H9 (cell line): ENCODE results near the gene FCN1. TPM values are rescaled to one million over a fixed set of nuclear protein-coding genes. Genes with fewer than 3 reads are reported as not detected.

Source experiments
- DNase-seq: peaks from one replicate; pipeline ENCODE4 v3.0.0-alpha.2; 2017
- H2AFZ ChIP-seq: one replicate; pipeline ENCODE4 v1.6.1; 2013; ENCODE audit warnings: mild to moderate bottlenecking, low read length, control low read depth, moderate library complexity
- H2AK5ac ChIP-seq: 2 replicates; pipeline ENCODE4 v1.6.1; 2013; ENCODE audit warnings: low read length, control low read depth, mixed read lengths; ENCODE audit not compliant: insufficient read length
- H2BK120ac ChIP-seq: one replicate; pipeline ENCODE4 v1.6.1; 2013; ENCODE audit warnings: low read depth, mild to moderate bottlenecking, low read length, control low read depth, inconsistent platforms; ENCODE audit not compliant: poor library complexity, severe bottlenecking
- H2BK12ac ChIP-seq: 2 replicates; pipeline ENCODE4 v1.6.1; 2013; ENCODE audit warnings: low read length, control low read depth, mixed read lengths, low read depth; ENCODE audit not compliant: insufficient read length
- H2BK15ac ChIP-seq: 2 replicates; pipeline ENCODE4 v1.6.1; 2013; ENCODE audit warnings: low read depth, low read length, control low read depth
- H2BK20ac ChIP-seq: one replicate; pipeline ENCODE4 v1.6.1; 2013; ENCODE audit warnings: low read depth, mild to moderate bottlenecking, low read length, control low read depth, inconsistent platforms; ENCODE audit not compliant: poor library complexity, severe bottlenecking
- H2BK5ac ChIP-seq: 2 replicates; pipeline ENCODE4 v1.6.1; 2013; ENCODE audit warnings: low read length, control low read depth, mixed read lengths; ENCODE audit not compliant: insufficient read length
- H3K14ac ChIP-seq: 2 replicates; pipeline ENCODE4 v1.6.1; 2013; ENCODE audit warnings: low read length, control low read depth; ENCODE audit not compliant: insufficient read depth
- H3K18ac ChIP-seq: 2 replicates; pipeline ENCODE4 v1.6.1; 2013; ENCODE audit warnings: low read depth, mild to moderate bottlenecking, mixed read lengths, low read length, control low read depth; ENCODE audit not compliant: insufficient read length
- H3K23ac ChIP-seq: 2 replicates; pipeline ENCODE4 v1.6.1; 2013; ENCODE audit warnings: low read length, control low read depth, mixed read lengths, low read depth; ENCODE audit not compliant: insufficient read length
- H3K23me2 ChIP-seq: 2 replicates; pipeline ENCODE4 v1.6.1; 2013; ENCODE audit warnings: low read depth, mild to moderate bottlenecking, mixed read lengths, low read length, control low read depth; ENCODE audit not compliant: insufficient read length, poor library complexity, severe bottlenecking
- H3K27ac ChIP-seq: 2 replicates; pipeline ENCODE4 v1.5.1; 2013; ENCODE audit warnings: low read length, control low read depth, mixed read lengths, low read depth; ENCODE audit not compliant: insufficient read length
- H3K27me3 ChIP-seq: 2 replicates; pipeline ENCODE4 v1.6.1; 2013; ENCODE audit warnings: low read length, control low read depth, inconsistent platforms; ENCODE audit not compliant: insufficient read depth
- H3K4ac ChIP-seq: 2 replicates; pipeline ENCODE4 v1.6.1; 2013; ENCODE audit warnings: low read depth, mild to moderate bottlenecking, control low read depth, inconsistent platforms, low read length, moderate library complexity
- H3K4me1 ChIP-seq: 2 replicates; pipeline ENCODE4 v1.6.1; 2013; ENCODE audit warnings: low read length, control low read depth, inconsistent platforms; ENCODE audit not compliant: insufficient read depth
- H3K4me2 ChIP-seq: 2 replicates; pipeline ENCODE4 v1.6.1; 2013; ENCODE audit warnings: low read length, control low read depth, mixed read lengths; ENCODE audit not compliant: insufficient read length, insufficient read depth
- H3K56ac ChIP-seq: 2 replicates; pipeline ENCODE4 v1.6.1; 2013; ENCODE audit warnings: low read depth, mild to moderate bottlenecking, mixed read lengths, low read length, control low read depth; ENCODE audit not compliant: insufficient read length
- H3K79me1 ChIP-seq: 2 replicates; pipeline ENCODE4 v1.6.1; 2013; ENCODE audit warnings: low read depth, mild to moderate bottlenecking, moderate library complexity, low read length, control low read depth, inconsistent platforms; ENCODE audit not compliant: insufficient read depth, poor library complexity, severe bottlenecking
- H3K79me2 ChIP-seq: 2 replicates; pipeline ENCODE4 v1.6.1; 2013; ENCODE audit warnings: low read length, control low read depth, inconsistent platforms; ENCODE audit not compliant: insufficient read depth
- H3K9ac ChIP-seq: 2 replicates; pipeline ENCODE4 v1.6.1; 2013; ENCODE audit warnings: low read length, control low read depth, mixed read lengths; ENCODE audit not compliant: insufficient read length; ENCODE audit errors: extremely low read depth
- H3K9me3 ChIP-seq: one replicate; pipeline ENCODE4 v1.6.1; 2013; ENCODE audit warnings: low read depth, low read length, inconsistent platforms; ENCODE audit not compliant: control insufficient read depth
- H3T11ph ChIP-seq: one replicate; pipeline ENCODE4 v1.6.1; 2013; ENCODE audit warnings: mild to moderate bottlenecking, low read length, control low read depth, inconsistent platforms
- H4K20me1 ChIP-seq: one replicate; pipeline ENCODE4 v1.6.1; 2013; ENCODE audit not compliant: control insufficient read depth, insufficient read length, insufficient read depth
- H4K5ac ChIP-seq: 2 replicates; pipeline ENCODE4 v1.6.1; 2013; ENCODE audit warnings: low read depth, mild to moderate bottlenecking, mixed read lengths, low read length, control low read depth; ENCODE audit not compliant: insufficient read length
- H4K8ac ChIP-seq: replicated peaks from 2 replicates; pipeline ENCODE4 v1.6.1; 2013; ENCODE audit warnings: low read length, control low read depth, mixed read lengths, low read depth; ENCODE audit not compliant: insufficient read length
- H4K91ac ChIP-seq: 2 replicates; pipeline ENCODE4 v1.6.1; 2013; ENCODE audit warnings: low read depth, mild to moderate bottlenecking, moderate library complexity, mixed read lengths, low read length, control low read depth; ENCODE audit not compliant: insufficient read length
- H3K27ac Mint-ChIP-seq, 3 experiments: 2 replicates in 2 of 3; 3 replicates in 1 of 3; pipeline ENCODE4 v1.8.0; 2020 to 2021; ENCODE audit warnings: mixed read lengths in 3 of 3, mild to moderate bottlenecking in 1 of 3, moderate library complexity in 1 of 3
- H3K27me3 Mint-ChIP-seq: 2 replicates; pipeline ENCODE4 v1.8.0; 2021; ENCODE audit warnings: low read depth, mild to moderate bottlenecking, moderate library complexity, mixed read lengths
- H3K36me3 Mint-ChIP-seq, 3 experiments: 2 replicates in 2 of 3; 3 replicates in 1 of 3; pipeline ENCODE4 v1.8.0; 2020 to 2021; ENCODE audit warnings: low read depth in 3 of 3, mixed read lengths in 3 of 3; ENCODE audit not compliant: insufficient read depth in 1 of 3
- H3K4me1 Mint-ChIP-seq, 2 experiments: 2 replicates each; pipeline ENCODE4 v1.8.0; 2020; ENCODE audit warnings: mixed read lengths in 2 of 2
- H3K4me3 Mint-ChIP-seq, 2 experiments: 2 replicates in 1 of 2; 3 replicates in 1 of 2; pipeline ENCODE4 v1.8.0; 2020 to 2021; ENCODE audit warnings: mild to moderate bottlenecking in 2 of 2, mixed read lengths in 2 of 2, moderate library complexity in 1 of 2
- H3K9me3 Mint-ChIP-seq, 2 experiments: 2 replicates in 1 of 2; 3 replicates in 1 of 2; pipeline ENCODE4 v1.8.0; 2020; ENCODE audit warnings: mild to moderate bottlenecking in 2 of 2, mixed read lengths in 2 of 2, moderate library complexity in 1 of 2
- CTCF ChIP-seq: fragments of 200-600 bp; sonication (generic); conservative IDR thresholded peaks from 3 replicates; pipeline ENCODE4 v1.8.0; 2021; ENCODE audit warnings: antibody characterized with exemption, mild to moderate bottlenecking
- WGBS: extraction: QIAGEN DNeasy Blood & Tissue Kit; methylation state at CpG from one replicate; pipeline ENCODE4 v1.1.7; 2013; ENCODE audit warnings: missing lambda C conversion rate, low lambda C conversion rate, mixed read lengths; ENCODE audit not compliant: insufficient read length; ENCODE audit errors: extremely low coverage; 5-methylcytosine and 5-hydroxymethylcytosine counted together
- total RNA-seq: library from RNA; stranded (reverse); gene quantifications from 2 replicates; pipeline ENCODE4 v1.2.1, GENCODE V29; 2021

Gene FCN1
- total RNA-seq, 1 experiment from 2014 or later: not detected

- Histone ChIP-seq H3T11ph (no peak overlapping the region), H2AFZ (no peak overlapping the region), H3K27ac (no peak overlapping the region), H3K4me1 (no peaks in the 10 kb centered on the region), H2BK5ac (no peak overlapping the region), H4K20me1 (no peaks in the 10 kb centered on the region), H4K91ac (no peak overlapping the region), H3K56ac (no peak overlapping the region), H2BK20ac (no peak overlapping the region), H3K18ac (no peak overlapping the region), H3K23me2 (no peaks in the 10 kb centered on the region), H3K79me2 (no peaks in the 10 kb centered on the region), H3K9me3 (no peaks in the 10 kb centered on the region), H2BK120ac (no peak overlapping the region), H4K8ac (no peak overlapping the region), H3K79me1 (no peaks in the 10 kb centered on the region), H4K5ac (no peak overlapping the region), H3K4me2 (no peak overlapping the region), H3K27me3 (no peaks in the 10 kb centered on the region), H2BK12ac (no peak overlapping the region), H3K23ac (no peak overlapping the region), H3K4ac (no peak overlapping the region), H2BK15ac (no peak overlapping the region), H2AK5ac (no peak overlapping the region), H3K14ac (no peak overlapping the region), H3K9ac (no peak overlapping the region)
- no peak for TF ChIP-seq CTCF
- H3K27ac Mint-ChIP-seq: no peak overlapping the region; a peak in 1 of 7 replicates
- peaks cover 0 to 4% of the 10 kb centered on the region in 2 experiments; a peak in 1 of 5 replicates for H3K9me3 Mint-ChIP-seq
- no CpG with 5 or more reads among the region's 4 CpGs for WGBS
- peak; percentile 14 for DNase-seq
- no peak overlapping the region for H3K4me3 Mint-ChIP-seq
- no peaks in the 10 kb centered on the region; the same call in none of the 2 replicates for H3K27me3 Mint-ChIP-seq
- no peaks in the 10 kb centered on the region for H3K4me1 Mint-ChIP-seq
- no peaks in the 10 kb centered on the region for H3K36me3 Mint-ChIP-seq
Observed at GRCh38 chr9:134877541-134877940, 40.2 kb downstream of the FCN1 start.
